ENCODE measurements around the gene CDC42BPG.

GRCh38 chr11:64839335-64839734 lies 5.1 kb downstream of the CDC42BPG start:
- TF ChIP-seq CTCF (conservative IDR thresholded peaks at IDR 0.05; ENCODE audit: low read depth, low read length) (no peak), EZH2 (IDR thresholded peaks at IDR 0.05; ENCODE audit: low read length, unreplicated experiment) (no peak), EZH2phosphoT487 (IDR thresholded peaks at IDR 0.05; ENCODE audit: borderline replicate concordance, low read length) (no peak)

All from PC-3 (cell line).